SU-DHL-6 (cell line): ENCODE results near the gene TAF9.
A peak's percentile ranks its signal among the peaks of the same experiment; 100 is the strongest.
"Not testable (repeated sequence)": the region's sequence is repeated elsewhere in the genome, so short reads cannot be mapped to it uniquely, and the experiment has no call there.

Experiments
- H2AFZ ChIP-seq: fragments of 200-600 bp; sonication (generic); 2 replicates; pipeline ENCODE4 v1.6.1; 2014; ENCODE audit warnings: low read depth, mild to moderate bottlenecking, moderate library complexity, mixed read lengths, antibody characterized with exemption, low read length; ENCODE audit not compliant: severe bottlenecking
- H3F3A ChIP-seq: fragments of 200-600 bp; shearing (Covaris generic); 2 replicates; pipeline ENCODE4 v1.6.0; 2016; ENCODE audit warnings: antibody characterized with exemption, mild to moderate bottlenecking; ENCODE audit not compliant: insufficient read depth
- H3K27ac ChIP-seq: fragments of 200-600 bp; sonication (generic); 2 replicates; pipeline ENCODE4 v1.5.1; 2016; ENCODE audit warnings: low read depth, mild to moderate bottlenecking, low read length, moderate library complexity, mixed read lengths
- H3K27me3 ChIP-seq: fragments of 200-600 bp; sonication (generic), shearing (Covaris generic); 2 replicates; pipeline ENCODE4 v1.6.0; 2014; ENCODE audit warnings: mild to moderate bottlenecking, low read length
- H3K36me3 ChIP-seq: fragments of 200-600 bp; sonication (generic); 2 replicates; pipeline ENCODE4 v1.6.1; 2014; ENCODE audit warnings: mild to moderate bottlenecking, low read length, mixed read lengths
- H3K4me2 ChIP-seq: fragments of 300-600, 200-600 bp; shearing (Covaris generic), sonication (generic); 2 replicates; pipeline ENCODE4 v1.6.0; 2014; ENCODE audit warnings: low read length, low read depth, mild to moderate bottlenecking; ENCODE audit not compliant: poor library complexity, severe bottlenecking
- H3K4me3 ChIP-seq: fragments of 200-600 bp; sonication (generic); 2 replicates; pipeline ENCODE4 v1.5.1; 2014; ENCODE audit warnings: antibody characterized with exemption, low read length, mild to moderate bottlenecking, mixed read lengths; ENCODE audit not compliant: insufficient read depth, poor library complexity, severe bottlenecking
- H3K79me2 ChIP-seq: fragments of 200-600 bp; sonication (generic); 2 replicates; pipeline ENCODE4 v1.6.1; 2014; ENCODE audit warnings: mild to moderate bottlenecking, low read length, moderate library complexity; ENCODE audit not compliant: insufficient read depth
- H3K9ac ChIP-seq: fragments of 200-600 bp; sonication (generic); 2 replicates; pipeline ENCODE4 v1.7.0; 2014; ENCODE audit warnings: mild to moderate bottlenecking, low read length
- H3K9me2 ChIP-seq: fragments of 200-600 bp; sonication (generic); replicated peaks from 2 replicates; pipeline ENCODE4 v1.6.1; 2014; ENCODE audit warnings: low read length; ENCODE audit not compliant: insufficient read depth
- H3K9me3 ChIP-seq: fragments of 200-600 bp; sonication (generic); 2 replicates; pipeline ENCODE4 v1.6.1; 2014; ENCODE audit warnings: low read length, mixed read lengths; ENCODE audit not compliant: insufficient read depth
- H4K20me1 ChIP-seq: fragments of 200-600 bp; sonication (generic); 2 replicates; pipeline ENCODE4 v1.6.1; 2014; ENCODE audit warnings: low read depth, mild to moderate bottlenecking, antibody characterized with exemption, low read length, moderate library complexity, mixed read lengths
- EZH2phosphoT487 ChIP-seq: fragments of 200-600 bp; sonication (generic), shearing (Covaris generic); conservative IDR thresholded peaks from 2 replicates; pipeline ENCODE4 v1.6.1; 2018; ENCODE audit warnings: mild to moderate bottlenecking, antibody characterized with exemption, low read length, moderate library complexity, mixed read lengths
- TF ChIP-seq, protein P1 (sequence below): fragments of 200-600 bp; sonication (generic); IDR thresholded peaks from one replicate; pipeline ENCODE4 v1.5.1; 2017; ENCODE audit warnings: antibody characterized with exemption, mild to moderate bottlenecking, low read length, moderate library complexity; ENCODE audit not compliant: insufficient read depth, poor library complexity, severe bottlenecking

The TAF9 gene

GRCh38 chr5:69372394-69372793 lies 3.1 kb upstream of the TAF9 start:
- Histone ChIP-seq H3K79me2 (peaks cover 78% of the 10 kb centered on the region), H3K36me3 (peaks cover 8% of the 10 kb centered on the region; the same call in 1 of the 2 replicates), H3K27ac (peak overlapping the region; percentile 93), H3F3A (peaks cover 40% of the 10 kb centered on the region), H3K9me3 (no peaks in the 10 kb centered on the region), H3K9me2 (no peaks in the 10 kb centered on the region), H3K4me2 (peak overlapping the region; percentile 93), H3K27me3 (no peaks in the 10 kb centered on the region), H3K4me3 (peak overlapping the region; percentile 71), H4K20me1 (peaks cover 3% of the 10 kb centered on the region; the same call in 1 of the 2 replicates), H3K9ac (peak overlapping the region; percentile 91), H2AFZ (no peak overlapping the region)
- TF ChIP-seq, protein P1, sequence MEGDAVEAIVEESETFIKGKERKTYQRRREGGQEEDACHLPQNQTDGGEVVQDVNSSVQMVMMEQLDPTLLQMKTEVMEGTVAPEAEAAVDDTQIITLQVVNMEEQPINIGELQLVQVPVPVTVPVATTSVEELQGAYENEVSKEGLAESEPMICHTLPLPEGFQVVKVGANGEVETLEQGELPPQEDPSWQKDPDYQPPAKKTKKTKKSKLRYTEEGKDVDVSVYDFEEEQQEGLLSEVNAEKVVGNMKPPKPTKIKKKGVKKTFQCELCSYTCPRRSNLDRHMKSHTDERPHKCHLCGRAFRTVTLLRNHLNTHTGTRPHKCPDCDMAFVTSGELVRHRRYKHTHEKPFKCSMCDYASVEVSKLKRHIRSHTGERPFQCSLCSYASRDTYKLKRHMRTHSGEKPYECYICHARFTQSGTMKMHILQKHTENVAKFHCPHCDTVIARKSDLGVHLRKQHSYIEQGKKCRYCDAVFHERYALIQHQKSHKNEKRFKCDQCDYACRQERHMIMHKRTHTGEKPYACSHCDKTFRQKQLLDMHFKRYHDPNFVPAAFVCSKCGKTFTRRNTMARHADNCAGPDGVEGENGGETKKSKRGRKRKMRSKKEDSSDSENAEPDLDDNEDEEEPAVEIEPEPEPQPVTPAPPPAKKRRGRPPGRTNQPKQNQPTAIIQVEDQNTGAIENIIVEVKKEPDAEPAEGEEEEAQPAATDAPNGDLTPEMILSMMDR, result no peak
- TF ChIP-seq EZH2phosphoT487, result no peak

DNA sequence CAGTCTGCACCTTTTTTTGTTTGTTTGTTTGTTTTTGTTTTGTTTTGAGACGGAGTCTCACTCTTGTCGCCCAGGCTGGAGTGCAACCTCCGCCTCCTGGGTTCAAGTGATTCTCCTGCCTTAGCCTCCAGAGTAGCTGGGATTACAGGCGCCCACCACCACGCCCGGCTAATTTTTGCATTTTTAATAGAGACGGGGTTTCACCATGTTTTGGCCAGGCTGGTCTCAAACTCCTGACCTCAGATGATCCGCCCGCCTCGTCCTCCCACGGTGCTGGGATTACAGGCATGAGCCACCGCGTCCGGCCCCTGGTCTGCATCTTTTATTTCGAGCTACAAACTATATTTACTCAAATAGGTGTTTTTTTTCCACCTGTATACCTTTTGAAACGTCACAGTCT lies 1.0 kb upstream of the TAF9 start:
- peaks cover 36% of the 10 kb centered on the region for H3F3A ChIP-seq
- H3K9me2 ChIP-seq, H4K20me1 ChIP-seq, H3K27me3 ChIP-seq, H2AFZ ChIP-seq, H3K9me3 ChIP-seq: not testable (repeated sequence)
- peak overlapping the region; percentile 93 for H3K4me2 ChIP-seq
- H3K9ac ChIP-seq, result peak overlapping the region; percentile 91
- peak overlapping the region; percentile 71 for H3K4me3 ChIP-seq
- peak overlapping the region; percentile 93 for H3K27ac ChIP-seq
- peaks cover 84% of the 10 kb centered on the region for H3K79me2 ChIP-seq
- peaks cover 11% of the 10 kb centered on the region for H3K36me3 ChIP-seq

DNA sequence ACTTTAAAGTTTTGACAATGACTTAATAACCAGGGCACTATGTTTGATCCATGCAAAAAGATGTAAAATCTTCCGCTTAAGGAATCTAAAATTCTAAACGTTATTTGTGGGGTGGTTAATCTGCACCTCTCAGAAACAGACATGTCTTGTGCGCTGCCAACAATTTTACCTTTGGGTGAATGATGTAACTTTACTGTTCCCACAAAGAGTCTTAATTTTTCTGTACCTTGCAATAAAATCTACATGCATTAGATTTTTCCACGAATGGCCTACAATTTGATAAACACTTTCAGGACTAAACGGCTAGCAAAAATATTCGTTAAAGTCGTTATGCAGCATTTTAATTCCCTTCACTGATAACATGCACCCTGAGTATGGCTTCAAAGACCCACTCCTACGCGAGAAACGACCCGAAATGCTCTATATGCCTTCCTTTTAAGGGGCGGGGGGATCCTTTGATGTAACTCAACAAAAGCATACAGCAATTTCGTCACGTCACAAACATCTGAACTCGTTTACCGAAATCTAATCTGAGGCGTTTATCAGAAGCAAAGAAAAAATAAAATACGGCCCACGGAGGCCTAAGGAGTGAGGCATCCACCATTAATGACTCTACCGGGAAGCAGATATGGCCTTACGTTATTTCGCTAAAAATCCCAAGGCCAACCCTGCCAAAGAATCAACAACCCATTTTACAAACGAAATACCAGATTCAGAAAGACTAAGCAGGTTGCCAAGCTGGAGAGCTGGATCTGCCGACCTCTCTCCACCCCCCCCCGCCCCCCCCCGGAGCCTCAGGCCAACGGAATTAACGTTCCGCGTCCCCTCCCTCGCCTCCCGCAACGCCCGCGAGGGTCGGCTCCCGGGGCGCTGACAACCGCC lies 621 bp downstream of the TAF9 start:
- Histone ChIP-seq H3K9ac (peak overlapping the region; percentile 91), H3F3A (peaks cover 23% of the 10 kb centered on the region), H3K79me2 (peaks cover 94% of the 10 kb centered on the region), H3K4me3 (peak overlapping the region; percentile 71), H2AFZ (peak overlapping the region; percentile 52), H3K36me3 (peaks cover 22% of the 10 kb centered on the region), H3K9me2 (no peaks in the 10 kb centered on the region), H3K27ac (peak overlapping the region; percentile 93), H3K9me3 (no peaks in the 10 kb centered on the region), H3K27me3 (no peaks in the 10 kb centered on the region), H4K20me1 (peaks cover 18% of the 10 kb centered on the region; the same call in 1 of the 2 replicates), H3K4me2 (peak overlapping the region; percentile 93)
- TF ChIP-seq, protein P1, result no peak
- no peak for TF ChIP-seq EZH2phosphoT487
